Esophagus muscularis mucosa (tissue), 4 donors: ENCODE results near the gene PVR.

ENCODE experiments used
- EP300 ChIP-seq: sonication (generic); formaldehyde crosslinking; IDR thresholded peaks from one replicate; pipeline ENCODE4 v1.6.1; 2017; ENCODE audit warnings: antibody characterized with exemption
- POLR2A ChIP-seq: fragments of 450-650 bp; IDR thresholded peaks from one replicate; pipeline ENCODE4 v1.6.1; 2017; ENCODE audit warnings: antibody characterized with exemption, moderate library complexity, mild to moderate bottlenecking, low read depth
- POLR2AphosphoS5 ChIP-seq, 2 donors: sonication (generic); formaldehyde crosslinking; IDR thresholded peaks; one replicate each; pipeline ENCODE4 v1.6.1; 2017; ENCODE audit warnings: antibody characterized with exemption in 2 of 2
- TF ChIP-seq, protein P1 (sequence below), 3 experiments: fragments of 200-600 bp in 2 of 3; fragments of 450-650 bp in 1 of 3; sonication (generic) in 2 of 3; IDR thresholded peaks; one replicate each; pipeline ENCODE4 v1.5.1; 2017 to 2019; ENCODE audit warnings: antibody characterized with exemption in 3 of 3, mild to moderate bottlenecking in 2 of 3, moderate library complexity in 1 of 3

DNA sequence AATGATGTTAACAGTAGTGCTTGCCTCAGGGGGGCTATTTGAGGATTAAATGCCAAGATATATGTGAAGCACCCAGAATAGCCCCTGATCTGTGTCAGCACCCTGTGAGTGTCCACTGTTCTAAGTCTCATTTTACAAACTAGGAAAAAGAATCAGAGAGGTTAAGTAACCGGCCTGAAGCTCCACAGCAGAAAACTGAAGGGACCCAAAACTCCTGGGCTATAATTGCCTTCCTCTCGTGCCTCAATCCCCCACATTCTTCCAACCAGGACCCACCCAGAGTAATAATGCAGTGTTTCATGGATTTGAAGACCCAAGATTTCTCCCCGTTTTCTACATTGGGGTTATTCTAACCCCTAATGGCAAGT lies 2.3 kb downstream of the PVR start:
- TF ChIP-seq POLR2A: no peak
- no peak for TF ChIP-seq POLR2AphosphoS5 (IDR thresholded peaks at IDR 0.05)
- TF ChIP-seq, protein P1, sequence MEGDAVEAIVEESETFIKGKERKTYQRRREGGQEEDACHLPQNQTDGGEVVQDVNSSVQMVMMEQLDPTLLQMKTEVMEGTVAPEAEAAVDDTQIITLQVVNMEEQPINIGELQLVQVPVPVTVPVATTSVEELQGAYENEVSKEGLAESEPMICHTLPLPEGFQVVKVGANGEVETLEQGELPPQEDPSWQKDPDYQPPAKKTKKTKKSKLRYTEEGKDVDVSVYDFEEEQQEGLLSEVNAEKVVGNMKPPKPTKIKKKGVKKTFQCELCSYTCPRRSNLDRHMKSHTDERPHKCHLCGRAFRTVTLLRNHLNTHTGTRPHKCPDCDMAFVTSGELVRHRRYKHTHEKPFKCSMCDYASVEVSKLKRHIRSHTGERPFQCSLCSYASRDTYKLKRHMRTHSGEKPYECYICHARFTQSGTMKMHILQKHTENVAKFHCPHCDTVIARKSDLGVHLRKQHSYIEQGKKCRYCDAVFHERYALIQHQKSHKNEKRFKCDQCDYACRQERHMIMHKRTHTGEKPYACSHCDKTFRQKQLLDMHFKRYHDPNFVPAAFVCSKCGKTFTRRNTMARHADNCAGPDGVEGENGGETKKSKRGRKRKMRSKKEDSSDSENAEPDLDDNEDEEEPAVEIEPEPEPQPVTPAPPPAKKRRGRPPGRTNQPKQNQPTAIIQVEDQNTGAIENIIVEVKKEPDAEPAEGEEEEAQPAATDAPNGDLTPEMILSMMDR (IDR thresholded peaks at IDR 0.05): no peak
- TF ChIP-seq EP300: no peak
